AG04449 (cell line): ENCODE data around the gene COL4A4.

ENCODE experiments used
- CTCF ChIA-PET: fragments of 350-600 bp; formaldehyde crosslinking; extraction: SDS; loops from one replicate; lab custom pipeline; 2021; ENCODE audit warnings: antibody characterized with exemption; lab: Yijun Ruan, JAX
- POLR2A ChIA-PET: fragments of 400-600, 350-600 bp; formaldehyde crosslinking; extraction: SDS; loops from one replicate; lab custom pipeline; 2020; ENCODE audit warnings: antibody characterized with exemption, inconsistent platforms; lab: Yijun Ruan, JAX
- DNase-seq: peaks from one replicate; pipeline ENCODE4 v3.0.0-alpha.2; 2010; ENCODE audit warnings: low read depth, low spot score
- H3K4me3 ChIP-seq: 2 replicates; pipeline ENCODE4 v1.5.1; 2011; ENCODE audit warnings: low read depth, mild to moderate bottlenecking, control low read depth, low read length
- TF ChIP-seq, protein P1 (sequence below): IDR thresholded peaks from one replicate; pipeline ENCODE4 v1.5.1; 2011; ENCODE audit warnings: mild to moderate bottlenecking, moderate library complexity, low read length, control low read depth, inconsistent platforms; ENCODE audit not compliant: insufficient read depth; ENCODE audit errors: missing control alignments

The COL4A4 gene

DNA sequence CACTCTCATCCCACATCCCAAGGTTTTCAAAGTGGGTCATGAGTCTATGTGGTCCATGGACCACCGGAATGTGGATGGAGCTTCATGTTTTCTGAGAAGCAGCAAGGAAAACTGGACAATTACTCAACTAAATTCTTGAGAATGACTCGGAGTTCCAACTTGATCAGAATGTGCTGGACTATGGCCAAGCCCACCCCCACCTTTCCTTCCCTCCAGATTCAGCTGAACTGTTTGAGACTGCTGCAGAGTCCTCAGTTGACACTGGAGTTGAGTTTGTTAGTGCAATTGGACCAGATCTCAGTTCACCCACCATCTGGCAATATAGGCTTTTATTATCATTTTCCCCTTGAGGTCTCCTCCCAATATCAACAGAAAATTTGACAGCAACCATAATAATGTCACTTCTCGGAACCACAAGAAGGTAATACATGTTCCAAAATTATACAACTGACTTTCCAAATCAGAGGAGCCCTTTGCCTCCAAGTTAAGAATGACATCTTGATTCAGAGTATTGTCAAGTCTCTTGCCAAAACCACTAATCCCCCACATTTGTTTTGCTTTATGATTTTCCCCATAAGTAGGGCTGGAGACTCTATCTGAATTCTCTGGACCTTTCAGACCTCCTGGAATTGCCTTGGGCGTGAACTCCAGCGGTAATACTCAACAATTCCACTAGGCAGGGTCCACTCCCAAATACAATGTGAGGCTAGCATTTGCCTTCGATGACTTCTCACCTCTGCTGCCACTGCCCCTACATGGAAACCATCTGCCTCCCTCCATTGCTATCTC, 8.8 kb downstream of the COL4A4 start:
- no peak overlapping the region for H3K4me3 ChIP-seq
- no peak for DNase-seq
- ChIA-PET POLR2A (no interaction called here), CTCF (no interaction called here)
- TF ChIP-seq, protein P1, sequence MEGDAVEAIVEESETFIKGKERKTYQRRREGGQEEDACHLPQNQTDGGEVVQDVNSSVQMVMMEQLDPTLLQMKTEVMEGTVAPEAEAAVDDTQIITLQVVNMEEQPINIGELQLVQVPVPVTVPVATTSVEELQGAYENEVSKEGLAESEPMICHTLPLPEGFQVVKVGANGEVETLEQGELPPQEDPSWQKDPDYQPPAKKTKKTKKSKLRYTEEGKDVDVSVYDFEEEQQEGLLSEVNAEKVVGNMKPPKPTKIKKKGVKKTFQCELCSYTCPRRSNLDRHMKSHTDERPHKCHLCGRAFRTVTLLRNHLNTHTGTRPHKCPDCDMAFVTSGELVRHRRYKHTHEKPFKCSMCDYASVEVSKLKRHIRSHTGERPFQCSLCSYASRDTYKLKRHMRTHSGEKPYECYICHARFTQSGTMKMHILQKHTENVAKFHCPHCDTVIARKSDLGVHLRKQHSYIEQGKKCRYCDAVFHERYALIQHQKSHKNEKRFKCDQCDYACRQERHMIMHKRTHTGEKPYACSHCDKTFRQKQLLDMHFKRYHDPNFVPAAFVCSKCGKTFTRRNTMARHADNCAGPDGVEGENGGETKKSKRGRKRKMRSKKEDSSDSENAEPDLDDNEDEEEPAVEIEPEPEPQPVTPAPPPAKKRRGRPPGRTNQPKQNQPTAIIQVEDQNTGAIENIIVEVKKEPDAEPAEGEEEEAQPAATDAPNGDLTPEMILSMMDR, result no peak

DNA sequence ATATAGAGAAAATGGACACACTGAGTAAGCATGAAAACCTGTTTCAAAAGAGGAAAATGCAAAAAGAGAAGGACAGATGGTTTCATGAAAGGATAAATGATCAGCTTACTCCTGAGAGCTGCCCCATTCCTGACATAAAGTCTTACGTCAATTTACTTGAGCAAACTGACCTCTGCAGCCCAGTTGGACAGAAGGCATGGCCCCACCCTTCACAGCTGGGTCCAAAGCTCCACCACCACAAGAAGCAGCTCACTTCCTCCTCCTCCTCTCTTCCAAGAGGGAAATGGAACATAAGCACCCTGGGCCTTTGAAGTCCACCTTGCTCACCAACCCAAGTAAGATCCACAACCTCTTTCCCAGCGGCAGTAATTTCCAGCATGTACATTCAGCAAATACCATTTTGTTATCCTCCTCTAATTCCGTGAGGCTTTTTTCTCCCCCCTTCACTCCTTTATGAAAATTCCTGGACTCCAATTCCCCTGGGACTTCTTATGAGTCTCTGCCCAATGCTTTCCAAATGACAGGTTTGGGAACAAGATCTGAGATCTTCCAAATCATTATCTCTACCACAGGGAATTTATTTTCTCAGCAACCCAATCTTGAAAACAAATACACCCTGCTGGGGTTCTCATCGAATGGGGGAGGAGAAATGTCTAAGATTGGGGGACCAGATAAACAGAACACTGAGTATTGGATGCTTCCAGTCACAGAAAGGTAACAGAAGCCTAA, 10.1 kb downstream of the COL4A4 start:
- no peak overlapping the region for H3K4me3 ChIP-seq
- POLR2A ChIA-PET, result no interaction called here
- TF ChIP-seq, protein P1, result no peak
- DNase-seq, result no peak
- CTCF ChIA-PET, result no interaction called here

GRCh38 chr2:227153307-227153706, 10.7 kb downstream of the COL4A4 start:
- POLR2A ChIA-PET, result no interaction called here
- DNase-seq, result no peak
- CTCF ChIA-PET, result no interaction called here
- H3K4me3 ChIP-seq, result no peak overlapping the region
- TF ChIP-seq, protein P1, result no peak

GRCh38 chr2:227152093-227152766, 11.8 kb downstream of the COL4A4 start:
- DNase-seq, result no peak
- no peak overlapping the region for H3K4me3 ChIP-seq
- TF ChIP-seq, protein P1, result no peak
- ChIA-PET POLR2A (no interaction called here), CTCF (no interaction called here)

DNA sequence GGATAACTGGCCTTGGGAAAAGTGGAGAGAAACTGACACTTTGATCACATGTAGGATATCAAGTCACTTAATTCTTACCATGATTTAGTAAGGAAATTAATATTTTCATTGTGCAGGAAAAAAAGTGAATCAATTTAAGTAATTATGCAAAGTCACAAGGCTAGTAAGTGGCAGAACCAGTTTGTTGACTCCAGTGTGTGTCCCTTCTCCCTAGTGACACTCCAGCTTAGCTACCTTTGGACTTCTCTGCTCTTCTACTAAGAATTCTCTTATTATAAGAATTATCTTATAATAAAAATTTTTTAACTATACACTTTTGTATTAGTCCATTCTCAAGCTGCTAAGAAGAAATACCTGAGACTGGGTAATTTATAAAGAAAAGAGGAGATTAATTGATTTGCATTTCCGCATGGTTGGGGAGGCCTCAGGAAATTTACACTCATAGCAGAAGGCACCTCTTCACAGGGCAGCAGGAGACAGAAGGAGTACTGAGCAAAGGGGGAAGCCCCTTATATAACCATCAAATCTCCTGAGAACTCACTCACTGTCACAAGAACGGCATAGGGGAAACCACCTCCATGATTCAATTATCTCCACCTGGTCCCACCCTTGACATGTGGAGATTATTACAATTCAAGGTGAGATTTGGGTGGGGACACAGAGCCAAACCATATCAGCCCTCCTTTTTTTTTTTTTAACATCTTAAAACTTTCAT, 13.6 kb downstream of the COL4A4 start:
- CTCF ChIA-PET, result no interaction called here
- no peak overlapping the region for H3K4me3 ChIP-seq
- POLR2A ChIA-PET, result no interaction called here
- DNase-seq, result no peak
- TF ChIP-seq, protein P1, result no peak

DNA sequence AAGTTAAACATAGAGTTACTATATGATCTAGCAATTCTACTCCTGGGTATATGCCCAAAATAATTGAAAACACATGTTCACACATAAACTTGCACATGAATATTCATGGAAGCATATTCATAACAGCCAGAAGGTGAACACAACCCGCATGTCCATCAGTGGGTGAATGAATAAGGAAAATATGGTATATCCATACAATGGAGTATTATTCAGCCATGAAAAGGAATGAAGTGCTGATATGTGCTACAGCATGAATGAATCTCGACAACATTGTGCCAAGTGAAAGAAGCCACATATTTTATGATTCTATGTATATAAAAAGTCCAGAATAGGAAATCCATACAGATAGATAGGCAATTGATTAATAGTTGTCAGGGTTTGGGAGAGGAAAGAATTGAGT, 15.9 kb downstream of the COL4A4 start:
- no peak for DNase-seq
- CTCF ChIA-PET, result no interaction called here
- H3K4me3 ChIP-seq, result no peak overlapping the region
- POLR2A ChIA-PET, result no interaction called here
- TF ChIP-seq, protein P1, result no peak
